Activated naive CD8-positive, alpha-beta T cell treated with anti-CD3 and anti-CD28 coated beads, Interleukin-2, amount 50 U/mL, for 24 hours (primary cell): Measurements from ENCODE around the gene DHPS.
"Not testable (repeated sequence)": the region's sequence is repeated elsewhere in the genome, so short reads cannot be mapped to it uniquely, and the experiment has no call there.

Source experiments
- ATAC-seq: fragments of 150-1000 bp; cut with Tn5 transposase; one replicate; pipeline ENCODE4 v1.10.0; 2021
- DNase-seq: peaks from one replicate; pipeline ENCODE4 v3.0.0; 2021
- H3K27ac Mint-ChIP-seq: one replicate; pipeline ENCODE4 v1.8.0; 2021; ENCODE audit warnings: mild to moderate bottlenecking, mixed read lengths
- H3K27me3 Mint-ChIP-seq: one replicate; pipeline ENCODE4 v1.8.0; 2021; ENCODE audit warnings: mixed read lengths
- H3K36me3 Mint-ChIP-seq: one replicate; pipeline ENCODE4 v1.8.0; 2021; ENCODE audit warnings: low read depth, mixed read lengths
- H3K4me1 Mint-ChIP-seq: one replicate; pipeline ENCODE4 v1.8.0; 2021; ENCODE audit warnings: mixed read lengths
- H3K4me3 Mint-ChIP-seq: one replicate; pipeline ENCODE4 v1.8.0; 2021; ENCODE audit warnings: mild to moderate bottlenecking, moderate library complexity, mixed read lengths
- H3K9me3 Mint-ChIP-seq: one replicate; pipeline ENCODE4 v1.8.0; 2021; ENCODE audit warnings: mixed read lengths

The DHPS gene

GRCh38 chr19:12681074-12681987, at the start of gene DHPS:
DHPS (minus strand) TSS chr19:12681880; CDS start chr19:12681766, 114 bp downstream.
- Mint-ChIP-seq H3K27ac (peak within 1 kb of the TSS; percentile 82), H3K27me3 (no peaks in the 10 kb centered on the region), H3K4me3 (peak within 1 kb of the TSS; percentile 91), H3K9me3 (no peaks in the 10 kb centered on the region), H3K36me3 (peaks cover 19% of the 10 kb centered on the region), H3K4me1 (peaks cover 20% of the 10 kb centered on the region)
- DNase-seq = peak; percentile 89
- ATAC-seq = peak; percentile 92

- H3K9me3 Mint-ChIP-seq = no peaks in the 10 kb centered on the region
- H3K36me3 Mint-ChIP-seq = peaks cover 50% of the 10 kb centered on the region
- DNase-seq (no peak), ATAC-seq (no peak)
- H3K4me1 Mint-ChIP-seq = peaks cover 39% of the 10 kb centered on the region
- H3K27ac Mint-ChIP-seq = no peak overlapping the region
- no peak overlapping the region for H3K4me3 Mint-ChIP-seq
- no peaks in the 10 kb centered on the region for H3K27me3 Mint-ChIP-seq
Observed at GRCh38 chr19:12731337-12731736, 49.7 kb upstream of the DHPS start.

- DNase-seq = no peak
- H3K36me3 Mint-ChIP-seq = peaks cover 50% of the 10 kb centered on the region
- peaks cover 36% of the 10 kb centered on the region for H3K4me1 Mint-ChIP-seq
- peak overlapping the region; percentile 78 for H3K27ac Mint-ChIP-seq
- no peak for ATAC-seq
- no peak overlapping the region for H3K4me3 Mint-ChIP-seq
- H3K9me3 Mint-ChIP-seq = no peaks in the 10 kb centered on the region
- no peaks in the 10 kb centered on the region for H3K27me3 Mint-ChIP-seq
Observed at GRCh38 chr19:12730064-12730463, 48.4 kb upstream of the DHPS start.

GRCh38 chr19:12727745-12728433, 46.2 kb upstream of the DHPS start:
- H3K4me3 Mint-ChIP-seq = no peak overlapping the region
- peaks cover 47% of the 10 kb centered on the region for H3K36me3 Mint-ChIP-seq
- H3K27me3 Mint-ChIP-seq = no peaks in the 10 kb centered on the region
- no peaks in the 10 kb centered on the region for H3K9me3 Mint-ChIP-seq
- peaks cover 34% of the 10 kb centered on the region for H3K4me1 Mint-ChIP-seq
- DNase-seq = no peak
- no peak overlapping the region for H3K27ac Mint-ChIP-seq
- no peak for ATAC-seq

- ATAC-seq (no peak), DNase-seq (no peak)
- H3K27me3 Mint-ChIP-seq = peaks cover 2% of the 10 kb centered on the region
- H3K36me3 Mint-ChIP-seq = peaks cover 46% of the 10 kb centered on the region
- H3K4me1 Mint-ChIP-seq = peaks cover 29% of the 10 kb centered on the region
- H3K9me3 Mint-ChIP-seq = no peaks in the 10 kb centered on the region
- H3K27ac Mint-ChIP-seq = no peak overlapping the region
- no peak overlapping the region for H3K4me3 Mint-ChIP-seq
Observed at GRCh38 chr19:12726988-12727316, 45.3 kb upstream of the DHPS start.

GRCh38 chr19:12725612-12726011, 43.9 kb upstream of the DHPS start:
- peaks cover 46% of the 10 kb centered on the region for H3K36me3 Mint-ChIP-seq
- H3K4me3 Mint-ChIP-seq, H3K27ac Mint-ChIP-seq, H3K9me3 Mint-ChIP-seq, DNase-seq, ATAC-seq, H3K27me3 Mint-ChIP-seq: not testable (repeated sequence)
- H3K4me1 Mint-ChIP-seq = peaks cover 34% of the 10 kb centered on the region

- H3K9me3 Mint-ChIP-seq = no peaks in the 10 kb centered on the region
- peak; percentile 55 for ATAC-seq
- DNase-seq = peak; percentile 78
- H3K4me1 Mint-ChIP-seq = peaks cover 38% of the 10 kb centered on the region
- H3K27ac Mint-ChIP-seq = peak within 1 kb of the TSS; percentile 97
- peaks cover 2% of the 10 kb centered on the region for H3K27me3 Mint-ChIP-seq
- H3K4me3 Mint-ChIP-seq = peak within 1 kb of the TSS; percentile 97
- H3K36me3 Mint-ChIP-seq = peaks cover 46% of the 10 kb centered on the region
Observed at GRCh38 chr19:12723641-12724426, 42.2 kb upstream of the DHPS start, which contains the start of gene TNPO2. TNPO2 (minus strand) TSS chr19:12723932; CDS start chr19:12720977, 2,955 bp downstream.

GRCh38 chr19:12723381-12723640, 41.6 kb upstream of the DHPS start:
- H3K4me3 Mint-ChIP-seq = peak overlapping the region; percentile 97
- H3K36me3 Mint-ChIP-seq = peaks cover 51% of the 10 kb centered on the region
- peaks cover 43% of the 10 kb centered on the region for H3K4me1 Mint-ChIP-seq
- H3K27me3 Mint-ChIP-seq = peaks cover 2% of the 10 kb centered on the region
- peak overlapping the region; percentile 97 for H3K27ac Mint-ChIP-seq
- ATAC-seq = no peak
- no peak for DNase-seq
- H3K9me3 Mint-ChIP-seq = no peaks in the 10 kb centered on the region

- ATAC-seq (peak; percentile 84), DNase-seq (peak; percentile 92)
- peaks cover 44% of the 10 kb centered on the region for H3K4me1 Mint-ChIP-seq
- peak overlapping the region; percentile 97 for H3K27ac Mint-ChIP-seq
- peak overlapping the region; percentile 97 for H3K4me3 Mint-ChIP-seq
- H3K36me3 Mint-ChIP-seq = peaks cover 51% of the 10 kb centered on the region
- H3K27me3 Mint-ChIP-seq = peaks cover 2% of the 10 kb centered on the region
- H3K9me3 Mint-ChIP-seq = no peaks in the 10 kb centered on the region
Observed at GRCh38 chr19:12722566-12723380, 41.1 kb upstream of the DHPS start.

GRCh38 chr19:12721656-12722565, 40.2 kb upstream of the DHPS start:
- peaks cover 2% of the 10 kb centered on the region for H3K27me3 Mint-ChIP-seq
- peaks cover 44% of the 10 kb centered on the region for H3K4me1 Mint-ChIP-seq
- no peaks in the 10 kb centered on the region for H3K9me3 Mint-ChIP-seq
- peak; percentile 56 for DNase-seq
- H3K4me3 Mint-ChIP-seq = peak overlapping the region; percentile 97
- ATAC-seq = peak; percentile 31
- peak overlapping the region; percentile 97 for H3K27ac Mint-ChIP-seq
- peaks cover 52% of the 10 kb centered on the region for H3K36me3 Mint-ChIP-seq

- DNase-seq = no peak
- H3K9me3 Mint-ChIP-seq = no peaks in the 10 kb centered on the region
- H3K4me3 Mint-ChIP-seq = peak overlapping the region; percentile 94
- peak; percentile 9 for ATAC-seq
- H3K27ac Mint-ChIP-seq = peak overlapping the region; percentile 83
- H3K4me1 Mint-ChIP-seq = peaks cover 41% of the 10 kb centered on the region
- H3K36me3 Mint-ChIP-seq = peaks cover 53% of the 10 kb centered on the region
- peaks cover 2% of the 10 kb centered on the region for H3K27me3 Mint-ChIP-seq
Observed at GRCh38 chr19:12720851-12721655, 39.4 kb upstream of the DHPS start.

GRCh38 chr19:12720296-12720695, 38.6 kb upstream of the DHPS start:
- H3K4me3 Mint-ChIP-seq = peak overlapping the region; percentile 84
- ATAC-seq = no peak
- peak overlapping the region; percentile 80 for H3K27ac Mint-ChIP-seq
- H3K36me3 Mint-ChIP-seq = peaks cover 59% of the 10 kb centered on the region
- peaks cover 41% of the 10 kb centered on the region for H3K4me1 Mint-ChIP-seq
- DNase-seq = no peak
- H3K27me3 Mint-ChIP-seq = peaks cover 2% of the 10 kb centered on the region
- H3K9me3 Mint-ChIP-seq = no peaks in the 10 kb centered on the region
